KOPT-K1 (cell line): ENCODE data around the gene CGB8.

Experiments used
- H3K27ac ChIP-seq: fragments of 200-600 bp; sonication (generic); 2 replicates; pipeline ENCODE4 v1.5.1; 2016; ENCODE audit warnings: antibody characterized with exemption, mild to moderate bottlenecking, low read depth, low read length; ENCODE audit not compliant: poor library complexity, severe bottlenecking
- H3K36me3 ChIP-seq: fragments of 200-600 bp; sonication (generic); 2 replicates; pipeline ENCODE4 v1.5.1; 2017; ENCODE audit warnings: antibody characterized with exemption, mild to moderate bottlenecking, low read length, moderate library complexity; ENCODE audit not compliant: insufficient read depth
- H3K9me3 ChIP-seq: fragments of 200-600 bp; sonication (generic); 2 replicates; pipeline ENCODE4 v1.5.1; 2017; ENCODE audit warnings: antibody characterized with exemption, low read length, mild to moderate bottlenecking; ENCODE audit not compliant: insufficient read depth, poor library complexity, severe bottlenecking

Gene CGB8

GRCh38 chr19:49006905-49007304, 42.0 kb downstream of the CGB8 start:
- Histone ChIP-seq H3K27ac (no peak overlapping the region), H3K36me3 (peaks cover 87% of the 10 kb centered on the region), H3K9me3 (no peaks in the 10 kb centered on the region)

- no peak overlapping the region for H3K27ac ChIP-seq
- H3K36me3 ChIP-seq, result peaks cover 73% of the 10 kb centered on the region
- no peaks in the 10 kb centered on the region for H3K9me3 ChIP-seq
Measured at GRCh38 chr19:49004964-49005614, 43.8 kb downstream of the CGB8 start.

- Histone ChIP-seq H3K9me3 (no peaks in the 10 kb centered on the region), H3K36me3 (peaks cover 73% of the 10 kb centered on the region), H3K27ac (no peak overlapping the region)
Measured at GRCh38 chr19:49004133-49004532, 44.8 kb downstream of the CGB8 start.

- Histone ChIP-seq H3K9me3 (no peaks in the 10 kb centered on the region), H3K36me3 (peaks cover 46% of the 10 kb centered on the region), H3K27ac (no peak overlapping the region)
Measured at GRCh38 chr19:48999481-49000325, 49.2 kb downstream of the CGB8 start.

GRCh38 chr19:48997972-48998371, 50.9 kb downstream of the CGB8 start:
- Histone ChIP-seq H3K9me3 (no peaks in the 10 kb centered on the region), H3K36me3 (peaks cover 28% of the 10 kb centered on the region), H3K27ac (no peak overlapping the region)
